Right renal pelvis (tissue), 4 donors: ENCODE results near the gene TMEM106B. TPM values are rescaled to one million over a fixed set of nuclear protein-coding genes. Genes with fewer than 3 reads are reported as not detected.
A peak's percentile ranks its signal among the peaks of the same experiment; 100 is the strongest.
"Not testable (repeated sequence)": the region's sequence is repeated elsewhere in the genome, so short reads cannot be mapped to it uniquely, and the experiment has no call there.

Experiments used
- DNase-seq, 4 donors: peaks; one replicate each; pipeline ENCODE4 v3.0.0-alpha.2; 2013; ENCODE audit warnings: low read depth in 4 of 4, low spot score in 3 of 4, missing footprints in 1 of 4
- polyA plus RNA-seq, 4 donors: library from polyadenylated mRNA; unstranded; fragments of 120-200 nt; gene quantifications; one replicate each; pipeline ENCODE4 v1.2.1, GENCODE V29; 2013; ENCODE audit not compliant: insufficient read length in 4 of 4

TMEM106B gene
- polyA plus RNA-seq = 100 to 1,000 TPM in 3 of 4 donors, 10 to 100 TPM in 1; 96.7 to 122 (median 117) TPM

DNA sequence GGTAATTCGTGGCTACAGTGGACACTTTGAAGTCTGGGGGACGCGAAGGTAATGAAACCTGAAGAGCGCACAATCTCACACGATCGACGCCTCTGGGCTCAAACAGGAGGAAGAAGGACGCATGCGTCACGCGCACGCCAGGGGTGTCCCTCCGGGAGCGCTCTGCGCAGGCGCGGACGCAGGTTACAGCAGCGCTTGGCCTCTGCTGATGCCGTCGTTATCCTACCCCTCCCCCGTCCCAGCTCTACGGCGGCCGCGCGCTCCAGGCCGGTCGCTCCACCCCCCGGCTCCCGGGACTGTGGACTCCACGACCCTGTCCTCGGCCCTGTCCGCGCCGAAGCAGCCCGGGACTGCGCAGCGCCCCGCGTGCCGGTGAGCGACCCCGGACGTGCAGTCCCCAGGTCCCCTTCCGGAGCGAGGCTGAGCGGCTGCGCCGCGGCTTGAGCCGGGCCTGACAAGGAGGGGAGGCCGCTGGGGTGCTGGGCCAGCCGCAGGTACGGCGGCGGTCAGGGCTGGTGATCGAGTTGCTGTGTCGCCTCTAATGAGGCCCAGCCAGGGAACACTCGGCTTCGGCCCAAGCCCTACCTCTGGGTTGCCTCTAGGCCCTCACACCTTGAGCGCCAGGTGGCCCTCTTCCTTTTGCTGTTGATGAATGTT is at the start of gene TMEM106B:
TMEM106B (plus strand) TSS at position 241 of the 657 bp plus-strand sequence. CDS start 3,517 bp downstream, outside the sequence.
- peak; percentile 94 to 99 (median 94) for DNase-seq

DNA sequence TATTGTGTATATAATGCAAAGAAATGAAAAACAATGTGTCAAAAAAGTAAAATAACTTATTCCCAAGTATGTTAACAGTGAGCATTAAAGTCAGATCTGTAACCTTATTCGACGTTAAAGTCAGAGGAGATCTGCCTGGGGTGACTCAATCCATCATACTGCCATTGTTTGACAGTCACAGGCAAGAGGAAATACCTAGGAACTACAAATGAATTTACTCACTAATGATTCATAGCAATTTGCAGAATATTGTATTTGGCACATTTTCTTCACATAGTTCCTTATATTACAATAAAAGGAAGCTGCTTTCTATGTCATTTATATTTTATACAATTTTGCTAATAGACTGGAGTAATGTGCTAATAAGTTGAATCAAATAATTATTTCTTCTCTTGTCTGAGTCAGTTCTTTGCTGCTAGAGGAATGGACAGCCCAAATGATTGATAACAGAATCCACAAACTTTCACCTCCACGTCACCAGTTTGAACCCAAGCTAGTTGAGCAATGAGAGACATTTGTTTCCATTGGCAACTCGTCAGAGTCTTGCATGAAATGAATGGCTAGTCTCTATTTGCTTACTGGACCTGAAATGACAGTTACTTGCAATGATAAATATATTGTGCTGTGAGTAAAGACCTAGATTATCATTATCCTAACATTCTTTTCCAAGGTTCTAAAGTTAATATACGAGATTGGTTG is 48.5 kb upstream of the TMEM106B start:
- no peak for DNase-seq

DNA sequence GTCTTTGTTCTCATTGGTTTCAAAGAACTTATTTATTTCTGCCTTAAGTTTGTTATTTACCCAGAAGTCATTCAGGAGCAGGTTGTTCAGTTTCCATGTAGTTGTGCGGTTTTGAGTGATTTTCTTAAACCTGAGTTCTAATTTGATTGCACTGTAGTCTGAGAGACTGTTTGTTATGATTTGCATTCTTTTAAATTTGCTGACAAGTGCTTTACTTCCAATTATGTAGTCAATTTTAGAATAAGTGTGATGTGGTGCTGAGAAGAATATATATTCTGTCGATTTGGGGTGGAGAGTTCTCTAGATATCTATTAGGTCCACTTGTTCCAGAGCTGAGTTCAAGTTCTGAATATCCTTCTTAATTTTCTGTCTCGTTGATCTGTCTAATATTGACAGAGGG is 43.0 kb upstream of the TMEM106B start:
- not testable (repeated sequence) for DNase-seq

DNA sequence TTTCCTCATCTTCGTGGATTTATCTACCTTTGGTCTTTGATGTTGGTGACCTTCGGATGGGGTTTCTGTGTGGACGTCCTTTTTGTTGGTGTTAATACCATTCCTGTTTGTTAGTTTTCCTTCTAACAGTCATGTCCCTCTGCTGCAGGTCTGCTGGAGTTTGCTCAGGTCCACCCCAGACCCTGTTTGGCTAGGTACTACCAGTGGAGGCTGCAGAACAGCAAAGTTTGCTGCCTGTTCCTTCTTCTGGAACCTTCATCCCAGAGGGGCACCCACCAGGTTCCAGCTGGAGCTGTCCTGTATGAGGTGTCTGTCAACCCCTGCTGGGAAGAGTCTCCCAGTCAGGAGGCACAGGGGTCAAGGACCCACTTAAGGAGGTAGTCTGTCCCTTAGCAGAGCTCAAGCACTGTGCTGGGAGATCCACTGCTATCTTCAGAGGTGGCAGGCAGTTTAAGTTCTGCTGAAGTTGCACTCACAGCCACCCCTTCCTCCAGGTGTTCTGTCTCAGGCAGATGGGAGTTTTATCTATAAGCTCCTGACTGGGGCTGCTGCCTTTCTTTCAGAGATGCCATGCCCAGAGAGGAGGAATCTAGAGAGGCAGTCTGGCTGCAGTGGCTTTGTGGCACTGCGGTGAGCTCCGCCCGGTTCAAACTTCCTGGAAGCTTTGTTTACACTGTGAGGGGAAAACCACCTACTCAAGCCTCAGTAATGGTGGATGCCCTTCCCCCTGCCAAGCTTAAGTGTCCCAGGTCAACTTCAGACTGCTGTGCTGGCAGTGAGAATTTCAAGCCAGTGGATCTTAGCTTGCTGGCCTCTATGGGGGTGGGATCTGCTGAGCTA is 40.9 kb upstream of the TMEM106B start:
- DNase-seq = not testable (repeated sequence)

DNA sequence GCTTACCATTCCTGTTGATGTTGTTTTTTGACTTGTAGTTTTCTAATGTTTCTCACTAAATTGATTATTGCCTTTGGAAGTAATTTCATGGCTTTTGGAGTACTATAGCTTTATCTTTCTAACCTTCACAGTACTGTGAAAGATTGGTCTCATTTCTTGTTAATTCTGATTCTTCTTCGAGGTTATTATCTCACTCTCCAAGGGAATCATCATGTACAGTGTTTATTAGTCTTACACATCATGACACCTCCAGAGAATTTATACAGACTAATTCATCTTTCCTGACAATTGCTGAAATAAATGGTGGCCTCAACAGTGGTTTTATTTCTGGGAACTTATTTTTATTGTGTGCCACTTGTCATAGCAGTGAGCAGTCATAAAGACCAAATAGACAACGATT is 37.4 kb upstream of the TMEM106B start:
- no peak for DNase-seq

DNA sequence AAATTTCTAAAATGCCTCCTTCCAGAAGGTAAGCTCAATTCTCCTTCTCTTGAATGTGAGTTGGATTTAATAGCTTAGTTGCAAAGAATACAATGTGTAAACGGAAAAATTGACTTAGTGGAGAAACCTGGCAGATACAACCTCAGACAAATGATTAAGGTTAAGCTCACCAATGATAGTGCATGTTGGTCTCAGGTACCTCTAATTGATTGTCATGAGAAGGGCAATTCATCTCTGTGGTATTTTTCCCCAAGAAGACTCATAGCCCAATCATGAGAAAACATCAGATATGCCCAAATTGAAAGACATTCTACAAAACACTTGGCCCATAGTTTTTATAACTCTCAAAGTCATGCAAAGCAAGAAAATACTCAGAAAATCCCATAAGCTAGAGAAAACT is 36.2 kb upstream of the TMEM106B start:
- DNase-seq = no peak

DNA sequence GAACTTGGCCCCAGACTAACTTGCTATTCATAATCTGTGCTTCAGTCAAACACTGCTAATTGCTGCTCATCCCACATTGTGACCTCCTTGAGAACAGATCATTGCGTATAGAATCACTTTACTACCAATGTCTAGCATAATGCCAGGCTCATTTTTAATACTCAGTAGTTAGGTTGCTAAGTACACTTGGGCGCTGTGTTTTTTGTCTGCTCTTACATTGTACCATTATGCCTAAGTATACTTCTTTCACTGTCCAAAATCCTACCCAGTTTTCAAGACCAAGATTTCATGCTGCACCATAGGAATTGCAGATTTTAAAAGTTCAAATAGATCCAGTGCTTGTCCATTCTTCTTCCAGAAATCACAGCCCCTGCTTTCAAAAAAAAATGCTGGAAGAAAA is 32.8 kb upstream of the TMEM106B start:
- no peak for DNase-seq

DNA sequence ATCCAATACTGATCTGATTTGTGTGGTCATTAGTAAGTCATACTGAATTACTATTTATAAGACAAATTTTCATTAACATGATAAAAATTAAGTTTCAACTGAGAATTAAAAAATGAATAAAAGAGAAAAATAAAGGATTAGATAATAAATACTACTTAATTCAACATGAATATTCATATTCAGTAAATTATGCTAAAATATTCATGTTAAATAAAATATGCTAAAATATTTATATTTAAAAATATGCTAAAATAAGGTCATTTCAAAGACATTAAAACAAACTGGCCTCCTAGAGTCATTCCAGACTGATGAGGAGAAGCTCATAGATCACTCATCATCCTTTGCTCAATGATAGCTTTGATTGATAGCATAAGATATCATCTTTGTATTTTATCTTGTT is 16.7 kb upstream of the TMEM106B start:
- DNase-seq = no peak

DNA sequence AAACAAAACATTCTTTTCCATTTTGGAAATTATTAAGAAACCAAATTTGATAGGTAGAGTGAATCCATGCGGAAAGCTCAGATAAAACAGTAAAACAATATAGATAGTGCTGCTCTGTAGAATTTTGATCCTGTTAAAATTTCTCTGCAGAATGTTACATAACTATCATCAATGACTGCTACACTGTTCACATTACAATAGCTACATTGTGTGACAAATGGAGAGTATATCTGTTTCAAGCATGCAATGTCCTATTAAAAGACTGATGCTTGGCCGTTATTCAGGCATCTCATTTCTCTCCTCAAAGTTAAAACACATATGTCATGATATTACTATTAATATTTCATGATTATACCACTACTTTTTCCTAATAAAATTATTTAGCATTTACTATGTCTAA is 14.7 kb upstream of the TMEM106B start:
- DNase-seq = no peak

DNA sequence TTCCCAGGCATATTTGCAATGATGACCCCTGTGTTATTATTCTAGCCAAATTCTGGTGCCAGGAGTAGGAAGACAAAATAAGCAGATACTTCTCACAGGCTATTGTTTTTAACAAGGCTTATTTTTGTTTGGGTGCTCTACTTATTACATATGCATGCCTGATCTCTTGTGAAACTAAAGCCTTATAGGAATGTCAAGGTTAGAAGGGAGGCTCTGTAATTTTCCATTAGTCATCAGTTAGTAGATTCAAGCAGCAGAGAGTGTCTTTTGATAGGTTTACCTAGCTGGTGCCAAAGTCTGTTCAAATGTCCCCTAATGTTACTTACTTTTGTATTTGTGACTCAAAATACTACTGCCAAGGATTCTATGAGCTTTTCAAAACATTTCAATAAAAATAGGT is 11.7 kb upstream of the TMEM106B start:
- no peak for DNase-seq

DNA sequence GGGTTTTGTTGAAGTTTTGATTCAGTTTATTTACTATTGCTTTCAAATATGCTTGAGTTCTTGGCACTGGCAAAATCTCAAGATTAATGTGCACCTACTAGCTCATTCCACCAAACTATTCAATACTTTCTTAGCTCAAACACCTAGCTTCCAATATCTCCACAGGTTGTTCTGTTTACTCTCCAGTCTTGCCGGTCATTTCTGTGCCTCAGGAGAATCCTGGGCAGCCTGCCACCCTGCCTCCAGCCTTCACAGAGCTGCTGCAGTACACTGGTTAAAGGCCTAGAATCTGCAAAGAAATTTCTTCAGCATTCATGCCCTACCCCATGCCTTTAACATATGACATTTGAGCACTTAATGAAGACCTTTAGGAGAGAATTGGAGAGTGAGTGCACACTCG is 4.0 kb upstream of the TMEM106B start:
- DNase-seq = no peak

DNA sequence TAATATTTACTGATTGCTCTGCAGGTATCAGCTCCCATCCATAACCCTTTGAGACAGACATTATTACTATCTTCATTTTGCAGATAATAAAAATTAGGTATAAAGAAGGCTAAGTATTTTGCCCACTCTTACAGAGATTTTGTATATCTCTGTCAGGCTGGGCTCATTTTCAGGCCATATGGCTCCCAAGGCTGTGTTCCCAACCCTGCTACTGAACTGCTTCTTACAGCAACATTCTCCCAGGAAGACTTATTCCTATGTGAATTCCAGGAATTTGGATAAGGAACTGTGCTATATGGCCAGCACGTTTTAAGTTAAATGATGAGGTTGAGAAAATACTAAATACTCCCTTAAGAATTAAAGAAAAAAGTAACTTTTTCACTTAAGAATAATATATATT is 1.9 kb upstream of the TMEM106B start:
- DNase-seq = no peak

DNA sequence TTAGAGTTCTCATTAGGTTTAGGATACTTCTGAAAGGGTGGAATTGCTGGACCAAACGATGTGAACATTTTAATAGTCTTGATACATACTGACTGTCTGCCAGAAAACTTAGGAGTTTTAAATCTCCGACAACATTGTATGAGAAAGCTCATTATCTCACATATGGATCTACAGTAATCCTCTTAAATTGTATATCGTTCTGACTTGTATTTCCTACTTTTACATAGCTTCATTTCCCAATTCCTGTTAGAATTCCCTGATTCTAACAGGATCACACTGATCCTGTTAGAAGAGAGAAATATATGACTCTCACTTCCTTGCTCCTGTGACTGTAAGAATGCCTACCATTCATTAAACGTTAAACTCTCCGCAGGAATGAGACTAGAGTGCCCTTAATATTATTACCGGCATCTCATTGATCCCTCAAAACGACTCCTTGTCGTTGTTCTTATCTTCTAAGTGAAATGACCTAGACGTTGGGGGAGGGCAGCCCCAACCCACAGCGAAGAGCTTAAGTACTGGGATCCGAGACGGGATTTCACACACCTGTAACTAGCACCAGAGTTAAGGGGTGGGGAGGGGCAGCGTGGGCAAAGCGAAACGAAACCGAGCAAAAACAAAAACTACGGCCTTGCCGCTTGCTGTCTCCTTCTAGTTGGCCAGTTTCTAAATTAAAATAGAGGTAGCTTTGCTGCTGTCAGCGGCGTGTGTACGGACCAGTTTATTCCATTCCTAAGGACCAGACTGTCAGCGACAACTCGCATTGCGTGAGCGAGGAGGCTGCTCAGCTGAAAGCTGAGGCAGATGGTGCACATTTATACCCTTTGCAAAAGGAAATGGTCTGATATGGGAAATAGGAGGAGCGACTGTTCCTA is 678 bp upstream of the TMEM106B start:
- peak in 3 of 4 donors; percentile 5 to 43 (median 31) for DNase-seq

DNA sequence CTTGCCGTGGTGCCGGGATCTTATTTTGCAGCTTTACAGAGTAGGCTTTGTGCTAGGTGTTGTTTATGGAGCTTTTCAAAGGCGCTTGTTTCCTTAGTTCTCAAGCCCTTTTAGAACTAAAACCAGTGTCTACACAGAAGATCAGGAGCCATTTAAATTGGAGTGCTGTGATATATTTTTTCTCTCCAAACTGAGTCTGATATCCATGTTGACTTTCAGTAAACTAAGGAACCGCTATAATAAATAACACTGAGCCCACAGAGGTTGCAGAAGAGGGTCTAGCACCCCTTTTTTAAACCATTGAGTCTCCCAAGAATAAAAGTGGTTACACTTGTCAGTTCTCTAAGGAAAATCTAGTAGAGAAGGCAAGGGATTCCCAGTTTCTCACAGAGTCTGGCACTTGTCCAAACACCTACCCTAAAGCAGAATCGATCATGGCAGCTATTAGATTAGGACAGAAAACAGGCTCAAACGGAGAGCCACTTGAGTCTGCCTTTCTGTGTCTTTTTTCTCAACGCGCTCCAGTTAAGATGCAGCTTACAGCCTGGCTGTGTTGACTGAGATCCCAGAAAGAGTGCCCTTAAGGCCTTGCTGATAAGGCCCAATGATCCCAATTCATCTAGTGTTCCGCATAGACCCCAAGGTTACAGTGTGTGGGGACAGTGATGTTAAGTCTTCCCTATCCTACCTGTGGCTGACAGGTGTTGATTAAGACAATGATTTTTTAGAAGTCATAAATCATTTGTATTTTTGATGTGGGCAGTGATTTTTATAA is 804 bp downstream of the TMEM106B start:
- DNase-seq = peak; percentile 1 to 29 (median 14)

DNA sequence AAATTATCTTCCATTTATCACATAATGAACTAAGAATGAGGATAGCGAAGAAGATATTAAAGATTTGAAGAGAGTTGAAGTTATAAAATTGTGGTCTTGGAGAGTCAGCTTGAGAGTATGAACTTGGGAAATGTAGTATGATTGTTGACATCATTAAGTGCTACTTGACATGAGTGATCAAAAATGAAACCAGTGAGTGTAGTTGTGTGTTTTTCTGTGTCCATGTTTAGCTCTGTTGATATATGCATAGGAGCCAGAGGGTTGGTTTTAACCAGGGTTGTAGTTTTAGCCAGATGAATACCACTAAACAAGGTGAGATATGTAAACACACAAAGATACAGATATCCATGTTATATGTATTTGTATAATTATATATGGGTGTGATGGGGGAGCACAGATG is 6.2 kb downstream of the TMEM106B start:
- no peak for DNase-seq

DNA sequence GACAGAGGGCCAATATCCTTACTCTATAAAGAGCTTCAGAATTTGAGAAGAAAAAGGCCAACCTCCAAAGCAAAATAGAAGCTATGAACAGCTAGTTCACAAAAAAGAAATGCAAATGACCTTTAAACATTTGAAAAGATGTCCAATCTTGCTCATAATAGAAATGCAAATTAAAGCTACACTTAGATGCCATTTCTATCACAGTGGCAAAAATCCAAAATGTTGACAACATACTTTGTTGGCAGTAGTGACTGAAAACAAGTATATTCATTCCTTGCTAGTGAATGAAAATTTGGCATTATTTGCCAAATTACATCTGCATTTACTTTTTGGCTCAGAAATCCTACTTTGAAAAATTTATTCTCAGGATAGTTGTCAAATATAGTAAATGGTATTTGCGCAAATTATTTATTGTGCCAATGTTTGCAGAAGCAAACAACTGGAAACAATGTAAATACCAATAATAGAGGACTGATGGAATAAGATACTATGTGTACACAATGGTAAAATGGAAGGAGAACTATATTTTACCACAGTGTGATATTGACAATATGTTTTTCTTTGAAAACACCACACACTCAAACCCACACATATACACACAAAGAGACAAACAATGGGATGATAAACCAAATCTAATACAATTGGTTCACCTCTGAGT is 9.4 kb downstream of the TMEM106B start:
- no peak for DNase-seq

DNA sequence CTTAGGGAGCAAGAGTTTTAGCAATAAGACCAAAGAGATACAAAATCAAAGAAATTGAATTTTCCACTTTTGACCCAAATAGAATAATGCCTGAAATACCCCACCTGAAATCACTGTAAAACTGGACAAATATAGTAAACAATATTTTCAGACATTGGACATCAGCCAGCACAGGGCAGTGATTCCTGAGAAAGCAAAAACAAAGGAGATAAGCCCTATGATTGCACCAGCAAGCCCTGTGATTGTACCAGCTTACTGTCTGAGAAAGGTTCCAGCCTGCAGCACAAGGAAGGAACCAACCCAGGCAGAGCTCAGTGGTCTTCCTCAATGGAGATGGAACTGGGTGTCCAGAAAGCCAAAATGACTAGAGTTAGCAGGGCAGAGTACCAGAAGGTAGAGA is 10.3 kb downstream of the TMEM106B start:
- no peak for DNase-seq

DNA sequence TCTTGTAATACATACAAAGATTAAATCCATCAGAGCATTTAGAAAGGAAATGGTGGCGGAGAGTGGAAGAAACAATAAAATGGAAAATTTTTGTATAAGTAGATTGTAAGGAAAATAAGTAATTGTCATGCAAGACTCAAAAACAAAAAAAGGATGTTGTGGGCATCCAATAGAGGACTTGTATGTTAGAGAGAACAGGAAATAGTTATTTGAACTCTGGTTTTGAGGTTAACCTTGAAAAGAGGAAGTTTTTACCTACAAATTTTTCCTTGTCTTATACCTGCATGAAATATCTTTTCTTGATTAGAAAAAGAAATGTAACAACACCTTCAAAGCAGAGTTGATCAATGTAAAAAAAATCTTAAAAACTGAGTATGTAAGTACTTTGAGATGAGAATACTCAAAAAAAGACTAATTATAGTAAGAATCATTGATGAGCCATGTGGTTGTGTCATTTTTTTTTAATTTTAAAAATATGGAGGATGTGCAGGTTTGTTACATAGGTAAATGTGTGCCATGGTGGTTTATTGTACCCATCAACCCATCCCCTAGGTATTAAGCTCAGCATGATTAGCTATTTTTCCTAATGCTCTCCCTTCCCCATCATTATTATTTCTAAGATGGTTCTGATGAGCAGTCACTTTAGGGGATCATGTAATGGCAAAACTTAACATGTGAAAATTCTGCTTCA is 11.9 kb downstream of the TMEM106B start:
- no peak for DNase-seq
